ENCODE results near the gene RALGAPB.

DNA sequence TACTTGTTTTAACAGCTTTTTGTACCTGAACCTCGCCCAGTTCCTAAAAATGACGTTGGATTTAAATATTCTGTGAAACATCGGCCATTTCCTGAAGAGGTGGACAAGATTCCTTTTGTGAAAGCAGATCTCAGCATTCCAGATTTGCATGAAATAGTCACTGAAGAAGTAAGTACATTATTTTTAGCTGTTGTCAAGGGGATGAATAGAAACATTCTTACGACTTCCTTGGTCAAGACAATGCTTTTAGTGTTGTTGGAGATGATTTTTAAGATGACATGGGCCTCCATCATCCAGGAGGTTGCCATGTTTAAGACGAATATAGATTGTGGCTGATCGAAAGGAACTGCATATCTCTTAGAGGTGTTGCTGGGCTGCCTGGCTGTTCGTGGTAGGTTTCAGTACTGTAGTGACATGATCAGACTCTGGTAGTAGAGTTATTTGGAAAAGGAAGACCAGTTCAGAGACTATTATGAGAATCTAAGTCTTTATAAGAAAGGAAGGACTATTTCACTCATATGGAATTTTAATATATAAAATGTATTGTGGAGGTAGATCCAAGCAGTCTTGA is 78.5 kb downstream of the RALGAPB start:
- TF ChIP-seq, protein P1, sequence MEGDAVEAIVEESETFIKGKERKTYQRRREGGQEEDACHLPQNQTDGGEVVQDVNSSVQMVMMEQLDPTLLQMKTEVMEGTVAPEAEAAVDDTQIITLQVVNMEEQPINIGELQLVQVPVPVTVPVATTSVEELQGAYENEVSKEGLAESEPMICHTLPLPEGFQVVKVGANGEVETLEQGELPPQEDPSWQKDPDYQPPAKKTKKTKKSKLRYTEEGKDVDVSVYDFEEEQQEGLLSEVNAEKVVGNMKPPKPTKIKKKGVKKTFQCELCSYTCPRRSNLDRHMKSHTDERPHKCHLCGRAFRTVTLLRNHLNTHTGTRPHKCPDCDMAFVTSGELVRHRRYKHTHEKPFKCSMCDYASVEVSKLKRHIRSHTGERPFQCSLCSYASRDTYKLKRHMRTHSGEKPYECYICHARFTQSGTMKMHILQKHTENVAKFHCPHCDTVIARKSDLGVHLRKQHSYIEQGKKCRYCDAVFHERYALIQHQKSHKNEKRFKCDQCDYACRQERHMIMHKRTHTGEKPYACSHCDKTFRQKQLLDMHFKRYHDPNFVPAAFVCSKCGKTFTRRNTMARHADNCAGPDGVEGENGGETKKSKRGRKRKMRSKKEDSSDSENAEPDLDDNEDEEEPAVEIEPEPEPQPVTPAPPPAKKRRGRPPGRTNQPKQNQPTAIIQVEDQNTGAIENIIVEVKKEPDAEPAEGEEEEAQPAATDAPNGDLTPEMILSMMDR (conservative IDR thresholded peaks at IDR 0.05; ENCODE audit: low read length): no peak
- TF ChIP-seq EZH2phosphoT487 (IDR thresholded peaks at IDR 0.05; ENCODE audit: borderline replicate concordance, low read depth, low read length): no peak
